Globus pallidus (tissue), 1 donor: ENCODE data around the gene MCM7.
A peak's percentile ranks its signal among the peaks of the same experiment; 100 is the strongest.

ENCODE experiments used
- DNase-seq: peaks from one replicate; pipeline ENCODE4 v3.0.0-alpha.2; 2015; ENCODE audit warnings: low spot score

MCM7 gene

GRCh38 chr7:100071018-100071723 lies 30.0 kb downstream of the MCM7 start:
- DNase-seq: no peak

GRCh38 chr7:100069991-100070390 lies 31.2 kb downstream of the MCM7 start:
- no peak for DNase-seq

DNA sequence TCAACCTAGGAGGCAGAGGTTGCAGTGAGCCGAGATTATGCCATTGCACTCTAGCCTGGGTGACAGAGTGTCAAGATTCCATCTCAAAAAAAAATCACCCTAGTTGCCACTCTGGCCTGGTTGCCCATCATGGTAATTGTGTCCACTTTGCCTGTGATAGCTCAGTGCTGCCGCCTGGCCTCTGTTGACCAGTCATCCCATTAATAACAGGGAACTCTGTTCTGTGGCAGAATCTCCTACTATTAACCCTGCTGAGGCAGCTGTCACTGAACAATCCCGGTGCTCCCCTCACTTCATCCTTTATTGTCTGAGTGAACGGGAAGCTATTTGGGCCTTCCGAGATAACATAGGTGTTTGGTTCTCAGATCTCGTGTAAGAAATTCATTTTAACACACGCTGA lies 34.2 kb downstream of the MCM7 start:
- DNase-seq: no peak

DNA sequence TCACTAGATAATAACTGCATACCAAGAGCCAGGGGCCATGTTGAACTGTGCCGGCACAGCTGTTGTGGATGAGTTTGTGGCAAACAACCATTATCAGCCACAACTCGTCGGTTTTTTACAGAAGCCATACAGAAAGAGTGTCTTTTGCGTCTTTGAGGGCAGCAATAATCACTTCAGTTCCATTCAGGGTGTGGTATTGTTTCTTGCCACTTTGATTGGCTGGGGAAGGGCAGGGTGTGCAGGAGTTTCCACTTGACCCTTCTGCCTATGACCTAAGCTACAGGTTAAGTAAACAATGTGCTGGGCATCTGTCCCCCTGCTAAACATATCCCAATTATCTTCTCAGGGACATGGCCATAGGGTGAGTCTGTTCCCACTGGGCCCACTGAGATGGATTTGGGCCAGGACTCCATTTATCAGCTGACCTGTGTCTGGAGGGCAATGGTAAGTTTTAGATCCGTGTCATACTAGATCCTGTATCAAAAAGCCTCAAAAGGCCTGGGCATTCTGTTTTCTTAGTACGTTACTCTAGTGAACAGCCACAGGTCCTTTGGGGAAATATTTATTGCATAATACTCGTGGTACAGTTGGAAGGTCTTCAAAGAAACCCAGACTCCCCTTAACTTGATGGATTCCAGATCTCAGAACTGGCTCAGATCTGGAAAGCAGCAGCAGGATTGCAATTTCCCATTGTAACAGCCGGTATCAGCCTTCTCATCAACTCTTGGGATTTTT lies 35.6 kb downstream of the MCM7 start:
- no peak for DNase-seq

- no peak for DNase-seq
These were observed 37.0 kb downstream of the MCM7 start for GRCh38 chr7:100064162-100064561.

DNA sequence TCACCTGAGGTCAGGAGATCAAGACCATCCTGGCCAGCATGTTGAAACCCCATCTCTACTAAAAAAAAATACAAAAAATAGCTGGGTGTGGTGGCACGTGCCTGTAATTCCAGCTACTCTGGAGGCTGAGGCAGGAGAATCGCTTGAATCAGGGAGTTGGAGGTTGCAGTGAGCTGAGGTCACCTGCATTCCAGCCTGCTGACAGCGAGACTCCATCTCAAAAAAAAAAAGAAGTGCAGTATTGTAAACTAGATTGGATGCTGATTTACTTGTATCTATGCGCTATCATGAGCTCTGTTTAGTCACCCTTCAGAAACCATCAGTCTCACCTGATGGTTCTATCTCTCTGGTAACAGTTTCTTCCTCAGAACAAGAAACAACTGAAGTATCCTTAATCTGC lies 37.8 kb downstream of the MCM7 start:
- no peak for DNase-seq

GRCh38 chr7:100061518-100062193 lies 39.5 kb downstream of the MCM7 start:
- no peak for DNase-seq

GRCh38 chr7:100059251-100059739 lies 41.9 kb downstream of the MCM7 start:
- no peak for DNase-seq

GRCh38 chr7:100057006-100057405 lies 44.2 kb downstream of the MCM7 start:
- DNase-seq: no peak

- peak; percentile 91 for DNase-seq
These were observed 48.0 kb downstream of the MCM7 start for GRCh38 chr7:100053215-100053614.

GRCh38 chr7:100051611-100052010 lies 49.6 kb downstream of the MCM7 start:
- no peak for DNase-seq

GRCh38 chr7:100049441-100050291 lies 51.5 kb downstream of the MCM7 start, which contains the start of gene ZSCAN21:
Gene ZSCAN21, plus strand, starts transcription at chr7:100049774. Its CDS starts 7,233 bp downstream, at chr7:100057007.
- peak; percentile 77 for DNase-seq

GRCh38 chr7:100048680-100049079 lies 52.5 kb downstream of the MCM7 start:
- no peak for DNase-seq

GRCh38 chr7:100044718-100045117 lies 56.5 kb downstream of the MCM7 start:
- DNase-seq: no peak
